ENCODE measurements around the gene ZMIZ1.

GRCh38 chr10:79321951-79322350 is 253.2 kb downstream of the ZMIZ1 start:
- TF ChIP-seq CTCF (conservative IDR thresholded peaks at IDR 0.05; ENCODE audit: low read depth in 2 of 2) (no peak), EZH2phosphoT487 (IDR thresholded peaks at IDR 0.05; ENCODE audit: unreplicated experiment) (no peak), POLR2AphosphoS5 (IDR thresholded peaks at IDR 0.05; ENCODE audit: low read depth) (no peak), CREB1 (CRISPR knock-in tag; IDR thresholded peaks at IDR 0.05; ENCODE audit: low read depth) (no peak), JUNB (IDR thresholded peaks at IDR 0.05; ENCODE audit: unreplicated experiment) (no peak), EZH2 (IDR thresholded peaks at IDR 0.05; ENCODE audit: low read depth, unreplicated experiment) (no peak), REST (IDR thresholded peaks at IDR 0.05; ENCODE audit: unreplicated experiment) (no peak), ETS1 (IDR thresholded peaks at IDR 0.05) (no peak)

Data from GM23338 (cell line).